Neural crest cell (in vitro differentiated cells): ENCODE results near the gene TRDMT1. TPM values are rescaled to one million over a fixed set of nuclear protein-coding genes. Genes with fewer than 3 reads are reported as not detected.
"Not testable (repeated sequence)": the region's sequence is repeated elsewhere in the genome, so short reads cannot be mapped to it uniquely, and the experiment has no call there.

Source experiments
- DNase-seq: peaks from one replicate; pipeline ENCODE4 v3.0.0; 2021; ENCODE audit warnings: low read depth, mixed read lengths, low spot score
- H3K27ac Mint-ChIP-seq: one replicate; pipeline ENCODE4 v1.8.0; 2021; ENCODE audit warnings: mild to moderate bottlenecking, mixed read lengths; ENCODE audit not compliant: unreplicated experiment
- H3K27me3 Mint-ChIP-seq: 2 replicates; pipeline ENCODE4 v1.8.0; 2021; ENCODE audit warnings: low read depth, mild to moderate bottlenecking, mixed read lengths
- H3K36me3 Mint-ChIP-seq: 2 replicates; pipeline ENCODE4 v1.8.0; 2021; ENCODE audit warnings: low read depth, mild to moderate bottlenecking, mixed read lengths
- H3K4me1 Mint-ChIP-seq: 2 replicates; pipeline ENCODE4 v1.8.0; 2021; ENCODE audit warnings: mixed read lengths
- H3K4me3 Mint-ChIP-seq: one replicate; pipeline ENCODE4 v1.8.0; 2021; ENCODE audit warnings: mild to moderate bottlenecking, mixed read lengths
- H3K9me3 Mint-ChIP-seq: 2 replicates; pipeline ENCODE4 v1.8.0; 2021; ENCODE audit warnings: mixed read lengths
- CTCF ChIP-seq: fragments of 200-600 bp; sonication (generic); conservative IDR thresholded peaks from 2 replicates; pipeline ENCODE4 v1.5.0; 2021; ENCODE audit warnings: antibody characterized with exemption, mild to moderate bottlenecking
- total RNA-seq: library from RNA; stranded (reverse); gene quantifications from 2 replicates; pipeline ENCODE4 v1.2.1, GENCODE V29; 2021

TRDMT1 gene
- total RNA-seq, 1 donor from 2014 or later, result 17.3 TPM

- no peaks in the 10 kb centered on the region for H3K27me3 Mint-ChIP-seq
- DNase-seq, result no peak
- peaks cover 21% of the 10 kb centered on the region for H3K4me1 Mint-ChIP-seq
- no peak overlapping the region for H3K4me3 Mint-ChIP-seq
- H3K27ac Mint-ChIP-seq, result no peak overlapping the region
- H3K36me3 Mint-ChIP-seq, result peaks cover 3% of the 10 kb centered on the region
- TF ChIP-seq CTCF, result no peak
- H3K9me3 Mint-ChIP-seq, result peaks cover 4% of the 10 kb centered on the region
Measured at GRCh38 chr10:17116193-17116592, 85.3 kb downstream of the TRDMT1 start.

GRCh38 chr10:17115683-17116082 is 85.8 kb downstream of the TRDMT1 start:
- Mint-ChIP-seq H3K27ac (no peak overlapping the region), H3K4me3 (no peak overlapping the region), H3K4me1 (peaks cover 19% of the 10 kb centered on the region), H3K9me3 (peaks cover 4% of the 10 kb centered on the region), H3K27me3 (no peaks in the 10 kb centered on the region), H3K36me3 (peaks cover 3% of the 10 kb centered on the region)
- no peak for DNase-seq
- TF ChIP-seq CTCF, result no peak

GRCh38 chr10:17114878-17115444 is 86.5 kb downstream of the TRDMT1 start:
- peaks cover 13% of the 10 kb centered on the region for H3K4me1 Mint-ChIP-seq
- not testable (repeated sequence) for H3K27ac Mint-ChIP-seq, H3K9me3 Mint-ChIP-seq

GRCh38 chr10:17113889-17114540 is 87.5 kb downstream of the TRDMT1 start:
- H3K27me3 Mint-ChIP-seq, result no peaks in the 10 kb centered on the region
- no peak overlapping the region for H3K4me3 Mint-ChIP-seq
- no peak for TF ChIP-seq CTCF
- H3K4me1 Mint-ChIP-seq, result peaks cover 17% of the 10 kb centered on the region
- DNase-seq, result no peak
- peaks cover 4% of the 10 kb centered on the region for H3K9me3 Mint-ChIP-seq
- peaks cover 3% of the 10 kb centered on the region for H3K36me3 Mint-ChIP-seq
- H3K27ac Mint-ChIP-seq, result no peak overlapping the region

More at GRCh38 chr10:17114878-17115444, 86.5 kb downstream of the TRDMT1 start:
- H3K36me3 Mint-ChIP-seq, H3K4me3 Mint-ChIP-seq, H3K27me3 Mint-ChIP-seq, DNase-seq: not testable (repeated sequence)

- Mint-ChIP-seq H3K27ac (no peak overlapping the region), H3K27me3 (no peaks in the 10 kb centered on the region), H3K9me3 (peaks cover 4% of the 10 kb centered on the region), H3K4me1 (peaks cover 17% of the 10 kb centered on the region), H3K4me3 (no peak overlapping the region), H3K36me3 (peaks cover 3% of the 10 kb centered on the region)
- no peak for DNase-seq
- TF ChIP-seq CTCF, result no peak
Measured at GRCh38 chr10:17113346-17113745, 88.1 kb downstream of the TRDMT1 start.

- H3K4me1 Mint-ChIP-seq, result peaks cover 17% of the 10 kb centered on the region
Measured at GRCh38 chr10:17112566-17112965, 88.9 kb downstream of the TRDMT1 start.

More at GRCh38 chr10:17112566-17112965, 88.9 kb downstream of the TRDMT1 start:
- Mint-ChIP-seq H3K4me3 (no peak overlapping the region), H3K27ac (no peak overlapping the region), H3K36me3 (peaks cover 3% of the 10 kb centered on the region), H3K9me3 (peaks cover 4% of the 10 kb centered on the region), H3K27me3 (no peaks in the 10 kb centered on the region)
- TF ChIP-seq CTCF, result no peak
- DNase-seq, result no peak
